GM13976 (cell line): Measurements from ENCODE around the gene UBTF.
A peak's percentile ranks its signal among the peaks of the same experiment; 100 is the strongest.

ENCODE experiments used
- DNase-seq: peaks from one replicate; pipeline ENCODE4 v3.0.0; 2012; ENCODE audit warnings: low spot score
- CTCF ChIP-seq: IDR thresholded peaks from 2 replicates; pipeline ENCODE4 v1.5.1; 2012; ENCODE audit warnings: borderline replicate concordance, mild to moderate bottlenecking; ENCODE audit not compliant: insufficient read depth; ENCODE audit errors: extremely low read depth, missing control alignments, control extremely low read depth
- in situ Hi-C: fragments of 300-500 bp; cut with MboI; formaldehyde crosslinking; loops from one replicate; pipeline ENCODE4 v1.12.0; 2022; ENCODE audit warnings: low sequenced_read_pairs, mixed read lengths, inconsistent platforms; ENCODE audit not compliant: unreplicated experiment

Gene UBTF

GRCh38 chr17:44220213-44221083 lies 973 bp upstream of the UBTF start:
- in situ Hi-C loops = loop anchor here (25.0 kb wide), 1 partner anchor 292 kb away; the partner anchor contains the start of gene GPATCH8
- no peak for TF ChIP-seq CTCF
- peak; percentile 77 for DNase-seq

- in situ Hi-C loops = loop anchor here (25.0 kb wide), 1 partner anchor 293 kb away; the partner anchor contains the start of gene GPATCH8
- DNase-seq = peak; percentile 83
- TF ChIP-seq CTCF = peak; percentile 30
Observed at GRCh38 chr17:44219108-44219615, 313 bp downstream of the UBTF start.

GRCh38 chr17:44218344-44219107 lies 949 bp downstream of the UBTF start:
- in situ Hi-C loops = loop anchor here (25.0 kb wide), 1 partner anchor 294 kb away; the partner anchor contains the start of gene GPATCH8
- DNase-seq = peak; percentile 93
- TF ChIP-seq CTCF = peak; percentile 62

- no peak for DNase-seq
- TF ChIP-seq CTCF = no peak
- in situ Hi-C loops = loop anchor here (25.0 kb wide), 1 partner anchor 294 kb away; the partner anchor contains the start of gene GPATCH8
Observed at GRCh38 chr17:44217738-44218343, 1.6 kb downstream of the UBTF start.

- no peak for DNase-seq
- in situ Hi-C loops = loop anchor here (25.0 kb wide), 1 partner anchor 296 kb away; the partner anchor contains the start of gene GPATCH8
- no peak for TF ChIP-seq CTCF
Observed at GRCh38 chr17:44216694-44217093, 2.8 kb downstream of the UBTF start.

GRCh38 chr17:44216173-44216572 lies 3.3 kb downstream of the UBTF start:
- TF ChIP-seq CTCF = no peak
- in situ Hi-C loops = loop anchor here (25.0 kb wide), 1 partner anchor 296 kb away; the partner anchor contains the start of gene GPATCH8
- DNase-seq = no peak
